Epidermal melanocyte (primary cell): ENCODE results near the gene PLA2G4E.
A peak's percentile ranks its signal among the peaks of the same experiment; 100 is the strongest.

ENCODE experiments used
- DNase-seq: peaks from one replicate; pipeline ENCODE4 v3.0.0; 2011; ENCODE audit warnings: low spot score; ENCODE audit not compliant: insufficient read length

The PLA2G4E gene

DNA sequence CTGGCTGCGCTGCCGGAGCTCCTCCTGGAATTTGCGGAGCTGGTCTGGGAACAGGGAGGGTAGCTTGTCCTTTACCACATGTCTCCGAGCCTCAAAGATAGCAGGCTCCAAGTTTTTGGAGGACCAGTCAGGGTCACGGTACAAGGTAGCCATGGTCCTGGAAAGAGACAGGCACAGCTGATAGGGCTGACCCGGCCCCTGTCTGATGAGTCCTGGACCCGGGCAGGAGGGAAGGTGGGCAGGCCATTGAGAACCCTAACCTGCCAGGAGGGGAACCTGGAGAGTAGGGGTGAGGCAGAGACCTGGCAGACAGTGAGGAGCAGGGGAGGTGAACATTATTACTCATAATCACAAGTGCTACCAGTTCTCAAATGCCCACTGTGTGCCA, 28.0 kb downstream of the PLA2G4E start:
- DNase-seq = no peak

DNA sequence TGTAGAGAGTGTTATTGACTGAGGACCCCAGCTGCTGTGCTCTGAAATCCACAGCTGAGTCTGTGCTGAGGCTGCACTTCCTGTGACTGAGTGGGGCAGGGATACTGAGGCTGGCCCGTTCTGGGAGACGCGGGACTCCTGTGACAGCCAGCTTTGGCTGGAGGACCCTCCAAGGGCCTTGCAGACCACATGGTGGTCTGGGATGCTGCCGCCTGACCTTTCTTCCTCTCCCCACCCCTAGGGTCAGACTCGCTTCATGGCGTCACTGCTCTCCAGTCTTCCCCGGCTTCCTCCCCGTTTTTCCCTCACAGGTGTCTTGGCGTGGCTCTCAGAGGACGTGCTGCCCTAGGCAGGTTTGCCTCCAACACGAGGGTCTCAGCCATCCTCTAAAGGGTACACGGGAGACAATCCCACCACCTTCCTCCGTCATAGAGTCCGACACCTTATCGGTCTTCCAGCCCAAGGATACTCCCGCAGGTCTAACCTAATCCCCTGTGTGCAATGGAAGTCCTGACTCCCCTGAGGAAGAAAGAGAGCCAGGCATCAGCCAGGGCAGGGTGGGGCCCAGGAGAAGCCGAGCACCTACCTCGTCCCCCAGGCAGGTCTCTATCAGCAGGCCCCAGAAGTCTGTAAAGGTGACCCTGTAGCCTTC, 28.6 kb downstream of the PLA2G4E start:
- DNase-seq = no peak

DNA sequence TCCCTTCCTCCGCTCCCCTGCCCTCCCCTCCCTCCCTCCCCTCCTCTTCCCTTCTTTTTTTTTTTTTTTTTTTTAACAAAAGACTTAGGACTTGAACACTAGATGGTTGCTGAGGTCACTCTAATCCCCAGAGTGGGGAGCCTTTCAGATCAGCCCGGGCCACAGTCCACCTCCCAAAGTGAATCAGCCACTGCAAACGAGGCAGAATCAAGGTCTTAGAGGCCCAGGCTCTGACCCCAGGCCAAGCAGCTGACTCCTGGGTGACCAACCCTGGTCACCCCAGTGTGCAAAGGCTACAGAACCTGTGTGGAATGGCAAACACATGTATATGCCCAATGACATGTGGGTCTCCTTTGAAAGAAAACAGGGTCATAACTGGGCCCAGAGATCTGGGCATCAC, 30.2 kb downstream of the PLA2G4E start:
- no peak for DNase-seq

DNA sequence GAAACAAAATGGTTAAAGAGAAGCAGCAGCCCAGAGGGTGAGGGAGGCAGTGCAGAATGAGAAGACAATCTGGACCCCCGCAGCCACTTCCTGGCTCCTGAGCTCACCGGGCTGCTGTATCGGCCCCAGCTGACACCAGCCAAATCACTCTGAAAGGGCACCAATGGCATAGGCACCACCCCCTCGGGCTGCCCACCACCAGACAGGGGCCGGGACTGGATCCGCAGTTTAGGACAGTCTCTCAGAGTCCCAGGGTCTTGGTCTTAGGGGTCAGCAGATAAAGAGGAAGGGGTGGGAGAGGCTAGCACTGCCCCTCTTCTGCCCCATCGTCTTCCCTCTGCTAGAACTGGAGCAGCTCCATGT, 30.6 kb downstream of the PLA2G4E start:
- DNase-seq = no peak

DNA sequence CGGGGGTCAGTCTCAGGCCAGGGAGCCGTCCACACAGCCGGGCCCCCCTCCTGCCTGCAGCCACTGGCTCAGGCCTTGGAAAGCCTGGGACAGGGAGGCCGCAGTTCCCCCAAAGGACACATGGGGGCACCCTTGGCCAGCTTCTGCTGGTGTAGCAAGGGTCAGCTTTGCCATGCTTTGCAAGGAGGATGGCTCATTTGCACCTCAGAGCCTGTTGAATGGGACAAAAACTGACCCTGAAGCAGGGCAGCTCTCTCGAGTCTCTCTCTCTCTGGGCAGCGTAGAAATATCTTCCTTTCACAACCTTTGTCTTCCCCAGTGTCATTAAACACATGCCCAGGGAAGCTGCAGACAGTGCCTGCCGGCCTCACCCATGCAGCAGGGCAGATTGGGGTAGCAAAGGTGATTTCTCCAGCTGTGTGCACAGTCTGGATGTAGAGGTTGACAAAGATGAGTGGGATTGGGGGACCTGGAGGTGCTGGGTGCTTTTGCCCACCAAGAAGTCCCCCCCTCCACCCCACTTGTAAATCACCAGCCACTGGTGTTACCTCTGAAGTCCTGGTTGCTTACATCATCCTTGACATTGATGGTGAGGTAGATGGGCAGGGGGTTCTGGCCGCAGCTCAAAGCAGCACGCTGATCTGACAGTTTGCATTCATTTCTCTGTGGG, 31.1 kb downstream of the PLA2G4E start:
- DNase-seq = peak; percentile 91

DNA sequence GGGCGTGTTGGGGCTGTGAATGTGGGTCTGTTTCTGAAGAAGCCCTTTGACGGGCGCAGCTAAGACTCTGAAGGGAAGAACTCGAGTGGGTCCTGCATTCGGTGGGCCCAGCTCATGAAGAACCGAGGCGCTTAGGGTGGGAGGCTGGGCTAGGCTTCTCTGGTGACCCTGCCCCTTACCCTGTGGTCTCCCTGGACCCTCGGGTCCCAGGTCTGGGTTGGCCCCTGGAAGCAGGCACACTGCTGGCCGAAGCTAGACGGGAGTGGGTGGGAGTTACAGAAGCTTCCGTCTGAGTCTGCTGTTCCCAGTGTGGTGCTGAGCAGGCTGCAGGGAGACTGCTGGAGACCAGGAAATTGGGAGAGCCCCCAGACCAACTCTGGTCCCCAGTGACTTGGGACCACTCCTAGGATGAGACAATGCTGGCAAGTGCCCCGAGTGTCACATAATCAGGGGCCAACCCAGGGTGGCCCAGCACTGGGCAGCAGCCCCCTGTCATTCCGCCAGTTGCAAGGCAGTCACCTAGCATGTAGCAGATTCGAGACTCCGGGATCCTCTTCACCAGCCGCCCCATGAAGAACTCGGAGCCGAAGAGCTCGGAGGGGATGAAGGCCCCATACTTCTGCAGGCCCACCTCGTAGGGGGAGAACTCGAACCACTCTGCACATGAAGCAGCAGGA, 31.8 kb downstream of the PLA2G4E start:
- DNase-seq = no peak

DNA sequence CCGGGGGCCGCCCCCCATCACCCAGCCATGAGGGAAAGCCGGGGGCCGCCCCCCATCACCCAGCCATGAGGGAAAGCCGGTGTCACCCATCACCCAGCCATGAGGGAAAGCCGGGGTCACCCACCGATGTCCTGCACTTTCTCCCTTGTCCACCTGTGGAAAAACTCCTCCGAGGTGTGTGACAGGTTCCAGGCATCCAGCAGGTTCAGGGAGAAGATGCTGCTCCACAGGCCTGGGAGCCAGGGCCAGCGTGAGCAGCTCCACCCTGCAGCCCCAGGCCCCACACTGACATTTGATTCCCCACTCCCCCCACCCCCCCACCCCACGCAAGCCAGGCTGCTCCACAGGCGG, 32.9 kb downstream of the PLA2G4E start:
- no peak for DNase-seq

DNA sequence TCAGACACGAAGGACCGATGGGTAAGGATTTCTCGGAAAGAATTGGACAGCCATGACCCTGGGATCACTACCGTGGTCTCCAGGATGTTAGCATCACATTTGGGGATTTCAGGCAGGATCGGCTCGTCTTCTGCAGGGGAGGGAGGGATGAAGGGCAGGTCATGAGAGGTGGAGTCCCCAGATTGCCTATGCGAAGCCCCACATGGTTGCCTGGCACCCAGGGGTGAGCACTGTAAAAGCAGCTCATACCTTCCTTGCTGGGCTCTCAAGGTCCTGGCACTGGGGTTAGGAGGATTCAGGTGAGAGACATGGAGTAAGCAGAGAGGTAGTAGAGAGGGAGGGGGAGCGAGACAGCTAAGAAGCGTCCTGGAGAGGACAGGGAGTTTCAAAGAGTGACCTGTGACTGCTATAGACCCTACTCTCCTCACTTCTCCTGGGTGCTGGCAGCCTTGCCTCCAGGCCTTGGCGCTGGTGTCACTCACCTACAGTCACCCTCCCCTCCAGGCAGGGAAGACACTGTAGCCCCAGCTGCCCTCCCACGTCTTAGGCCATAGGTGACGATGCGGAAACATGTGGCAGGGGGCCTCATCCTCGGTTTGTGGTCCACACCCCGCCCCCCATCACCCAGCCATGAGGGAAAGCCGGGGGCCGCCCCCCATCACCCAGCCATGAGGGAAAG, 33.5 kb downstream of the PLA2G4E start:
- DNase-seq = no peak

DNA sequence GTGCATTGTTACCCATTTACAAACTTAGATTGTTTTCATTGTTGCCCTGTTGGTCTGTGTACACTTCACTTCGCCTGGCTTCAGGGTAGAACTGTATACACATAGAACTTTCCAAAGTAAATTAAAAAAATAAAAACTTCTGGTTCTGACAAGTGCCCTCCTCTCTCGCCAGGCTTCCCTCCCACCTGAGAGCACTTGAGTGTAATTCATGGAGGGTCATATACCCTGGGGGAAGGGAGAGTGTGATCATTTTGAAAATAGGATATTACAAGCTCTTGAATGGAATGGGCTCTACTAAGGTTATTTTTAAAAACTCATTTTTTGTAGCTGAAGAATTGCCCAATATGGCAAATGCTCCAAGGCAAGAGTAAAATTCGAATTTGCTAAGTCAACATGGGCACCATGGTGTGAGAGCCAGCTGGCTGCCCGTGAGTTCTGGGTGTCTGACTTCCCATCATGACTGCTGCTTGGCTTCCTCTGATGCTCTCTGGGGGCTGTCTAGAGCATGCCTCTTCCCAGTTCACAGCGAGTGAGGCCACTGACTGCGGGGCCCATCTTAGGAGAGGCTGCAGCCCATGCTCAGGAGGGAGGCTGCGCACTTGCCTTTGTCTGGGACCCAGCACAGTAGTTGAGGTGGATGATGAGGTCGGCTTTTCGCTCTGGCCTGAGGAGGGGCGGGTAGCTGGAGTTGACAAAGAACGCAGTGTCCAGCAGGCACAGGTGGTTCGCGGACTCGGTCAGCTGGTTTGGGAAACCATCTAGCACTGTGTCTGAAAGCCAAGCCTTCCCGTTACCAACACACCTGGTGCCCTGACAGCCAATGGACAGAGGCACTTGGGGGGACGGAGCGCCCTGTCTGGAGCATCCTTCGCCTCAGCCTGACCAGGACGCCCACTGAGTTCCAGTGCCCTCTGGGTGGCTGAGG, 35.3 kb downstream of the PLA2G4E start:
- DNase-seq = no peak

DNA sequence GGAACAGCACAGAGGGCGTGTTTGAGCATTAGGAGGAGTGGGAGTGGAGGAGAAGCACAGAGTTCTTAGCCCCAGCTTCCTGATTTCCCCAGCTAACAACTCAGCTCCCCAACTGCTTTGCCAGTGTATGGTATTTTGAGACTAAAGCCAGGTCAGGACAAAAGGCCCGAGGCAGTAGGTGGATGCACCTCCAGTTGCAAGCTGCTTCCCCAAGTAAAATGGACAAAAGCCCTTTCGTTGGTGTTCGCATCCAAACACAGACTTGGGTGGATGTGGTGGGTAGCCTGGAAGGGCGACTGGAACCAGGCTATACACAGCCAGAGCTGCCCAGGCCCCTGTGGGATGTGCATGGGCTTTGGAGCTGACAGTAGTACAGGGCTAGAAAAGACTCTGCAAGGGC, 36.2 kb downstream of the PLA2G4E start:
- DNase-seq = no peak

DNA sequence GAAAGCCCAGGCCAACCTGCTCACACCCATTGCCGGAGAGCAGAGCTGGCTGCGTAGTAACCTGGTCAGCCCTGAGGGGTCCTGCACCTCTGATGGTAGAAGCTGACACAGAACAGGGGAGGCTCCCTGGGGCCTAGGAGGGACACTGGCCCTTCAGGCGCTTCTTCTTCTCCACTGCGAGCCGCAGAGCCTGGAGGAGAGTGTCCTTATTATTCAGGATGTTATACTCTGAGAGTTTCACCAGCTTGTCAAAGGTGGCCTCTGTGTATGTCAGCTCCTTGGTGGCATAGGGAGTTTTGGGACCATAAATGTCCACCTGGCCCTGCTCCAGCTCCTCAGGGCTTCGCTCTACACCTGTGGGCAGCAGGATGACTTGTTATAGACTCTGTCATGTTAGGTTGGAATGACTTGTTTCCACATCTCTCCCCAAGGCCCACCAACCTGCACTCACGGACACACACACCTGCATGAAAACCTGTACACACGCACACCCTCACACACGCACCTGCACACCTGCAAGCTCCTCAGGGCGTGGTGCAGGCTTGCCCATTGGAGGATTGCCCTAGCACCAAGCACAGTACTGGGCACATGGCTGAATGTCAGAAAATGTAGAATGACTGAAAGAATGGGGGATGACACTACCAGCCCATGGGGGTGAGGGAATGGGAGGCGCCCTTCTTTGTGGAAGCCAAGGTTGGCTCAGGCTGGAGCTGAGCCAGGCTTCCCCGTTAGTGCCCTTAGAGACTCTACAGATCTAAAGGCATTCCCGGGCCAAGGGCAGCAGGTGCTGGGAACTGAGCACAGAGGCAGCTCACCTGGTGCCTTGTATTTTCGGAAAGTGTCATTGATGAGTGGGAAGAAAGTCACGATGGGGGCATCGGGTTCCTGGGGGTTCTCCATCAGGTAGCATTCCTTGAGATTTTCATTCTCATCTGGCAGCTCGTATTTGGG, 36.9 kb downstream of the PLA2G4E start:
- no peak for DNase-seq

DNA sequence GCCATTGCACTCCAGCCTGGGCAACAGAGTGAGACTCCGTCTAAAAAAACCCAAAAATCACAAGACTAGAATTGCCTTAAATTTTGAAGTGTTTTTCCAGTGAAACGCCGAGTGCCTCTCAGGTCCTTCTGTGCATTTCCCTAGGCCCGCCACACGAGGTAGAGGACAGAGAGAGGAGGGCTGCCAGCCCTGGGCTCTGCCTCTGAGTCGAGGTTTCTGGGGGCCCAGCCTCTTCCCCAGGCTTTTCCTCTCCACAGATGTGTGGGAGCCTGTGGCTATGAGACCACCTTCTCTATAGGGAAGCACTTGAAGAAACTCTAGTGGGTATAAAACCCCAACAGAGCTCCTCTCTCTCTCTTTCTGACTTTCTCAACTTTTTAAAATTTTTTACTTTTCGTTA, 37.6 kb downstream of the PLA2G4E start:
- DNase-seq = no peak

DNA sequence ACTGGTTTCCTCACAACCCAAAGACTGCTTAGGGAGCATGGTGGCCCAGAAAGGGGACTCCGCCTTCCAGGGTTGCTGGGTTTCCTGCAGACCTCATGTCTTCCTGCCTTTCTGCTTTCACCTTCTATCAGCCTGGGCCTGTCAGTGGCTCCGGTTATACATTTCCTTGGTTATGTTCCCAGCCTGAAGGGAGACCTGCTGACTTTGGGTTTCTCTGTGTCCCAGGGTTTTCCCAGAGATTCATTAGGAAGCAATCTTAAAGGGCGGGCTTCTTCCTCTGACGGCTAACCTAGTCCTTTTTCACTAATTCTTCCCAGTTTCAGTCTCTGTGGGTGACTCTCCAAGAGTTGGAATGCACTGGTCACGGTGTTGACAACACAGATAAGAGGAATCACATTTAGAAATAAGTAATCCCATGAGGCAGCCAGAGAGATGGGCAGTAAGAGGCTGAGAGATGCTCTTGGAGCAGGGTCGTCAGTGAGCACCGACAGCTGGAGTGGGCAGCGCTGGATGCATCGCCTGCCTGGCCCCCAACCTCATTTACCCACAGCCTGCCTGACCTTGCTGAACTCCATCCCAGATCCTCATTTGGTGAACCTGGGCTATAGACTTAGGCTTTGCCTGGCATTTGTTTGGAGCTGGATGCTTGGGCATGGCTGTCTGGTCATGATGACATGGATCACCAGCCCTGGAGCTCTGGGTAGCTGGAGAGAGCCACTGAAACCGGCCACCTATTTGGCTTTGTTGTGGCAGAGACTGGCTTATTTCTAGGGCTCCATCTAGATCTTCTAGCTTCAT, 38.5 kb downstream of the PLA2G4E start:
- DNase-seq = no peak

DNA sequence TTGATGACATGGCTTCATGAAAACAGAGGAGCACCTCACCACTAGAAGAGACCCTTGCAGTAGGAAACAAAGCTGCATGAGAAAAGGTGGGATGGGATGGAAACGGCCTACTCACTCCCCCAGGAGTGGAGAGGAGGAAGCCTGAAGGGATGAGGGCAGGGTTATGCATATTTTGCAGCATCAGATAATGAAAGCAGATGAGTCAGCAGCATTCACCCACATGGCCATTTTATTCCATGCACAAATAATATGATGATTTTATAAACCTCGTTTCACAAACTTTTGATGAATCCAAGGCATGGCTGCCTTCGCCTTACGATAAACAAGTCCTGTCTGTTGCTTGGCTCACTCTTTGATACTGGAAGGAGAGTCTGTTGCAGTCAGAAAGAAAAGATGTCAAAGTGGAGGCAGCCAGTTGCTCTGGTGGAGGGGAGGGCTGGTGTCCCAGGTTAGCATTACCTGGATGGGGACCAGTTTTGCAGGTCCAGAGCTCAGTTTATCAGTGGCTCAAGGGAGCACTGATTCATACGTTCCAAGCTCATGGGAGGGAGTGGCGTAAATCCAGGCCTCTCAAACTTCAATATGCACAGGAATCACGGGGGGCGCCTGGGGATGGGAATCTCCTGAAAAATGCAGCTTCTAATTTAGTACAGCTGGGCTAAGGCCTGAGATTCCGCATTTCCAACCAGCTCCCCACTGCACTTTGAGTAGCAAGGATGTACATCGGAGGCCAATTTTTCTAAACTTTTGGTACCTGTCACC, 39.3 kb downstream of the PLA2G4E start:
- DNase-seq = no peak

DNA sequence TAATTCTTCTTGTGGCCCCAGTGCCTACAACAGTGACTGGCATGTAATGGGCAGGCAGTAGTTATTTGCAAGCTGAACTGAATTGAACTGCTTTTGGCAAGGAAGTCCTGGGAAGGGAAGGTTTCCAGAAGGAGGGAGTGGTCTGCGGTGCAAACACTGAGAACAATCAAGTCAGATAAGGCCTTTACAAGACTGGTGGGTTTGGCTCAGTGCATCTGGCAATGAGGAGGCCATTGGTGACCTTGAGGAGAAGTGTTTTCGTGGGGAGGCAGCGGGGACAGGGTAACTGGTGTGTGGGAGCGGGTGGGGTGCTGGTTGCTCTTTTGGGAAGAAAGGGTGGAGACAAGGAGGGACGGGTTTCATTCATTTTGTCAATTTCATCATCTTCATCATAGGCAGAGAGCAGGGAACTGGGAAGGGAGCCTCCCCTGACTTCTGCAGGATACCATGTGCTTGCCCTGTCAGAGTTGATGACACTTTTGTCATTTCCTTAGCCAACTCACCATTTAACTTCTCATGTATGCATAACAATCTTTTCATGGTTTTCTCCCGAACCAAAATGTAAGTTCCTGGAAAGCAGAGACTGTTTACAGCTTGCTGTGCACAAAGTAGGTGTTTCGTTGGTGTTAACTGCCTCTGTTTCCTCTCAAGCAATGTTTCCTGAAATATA, 40.1 kb downstream of the PLA2G4E start:
- no peak for DNase-seq

DNA sequence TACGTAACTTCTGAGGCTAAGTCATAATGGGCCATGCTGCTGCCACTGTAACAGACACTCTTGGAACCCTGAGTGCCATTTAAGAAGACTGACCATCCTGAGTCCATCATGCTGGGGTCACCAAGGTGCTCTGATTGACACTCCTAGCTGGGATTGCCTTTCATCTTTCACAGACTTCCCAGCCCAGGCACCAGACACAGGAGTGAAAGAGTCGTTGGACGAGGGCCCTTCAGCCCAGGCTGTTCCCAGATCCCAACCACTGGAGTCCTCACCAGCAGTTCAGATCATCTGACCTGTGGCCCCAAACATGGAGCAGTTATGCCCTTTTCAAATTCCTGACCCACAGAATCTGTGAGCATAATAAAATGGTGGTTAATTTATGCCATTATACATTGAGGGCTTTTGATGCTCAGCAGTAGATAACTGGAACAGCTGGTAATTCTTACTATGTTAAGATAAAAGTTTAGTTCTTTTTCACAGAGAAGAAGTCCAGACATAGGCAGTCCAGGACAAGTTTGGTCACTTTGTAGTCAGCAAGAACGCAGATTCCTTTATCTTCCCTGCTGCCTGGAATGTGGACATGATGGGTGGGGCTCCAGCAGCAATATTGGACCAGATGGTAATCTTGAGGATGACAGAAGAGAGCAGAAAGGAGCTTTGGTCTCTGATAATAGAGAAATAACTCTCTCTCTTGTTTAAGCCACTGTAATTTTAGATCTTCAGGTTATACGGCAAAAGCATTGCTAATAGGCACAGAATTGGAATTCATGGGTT, 41.2 kb downstream of the PLA2G4E start:
- DNase-seq = no peak

DNA sequence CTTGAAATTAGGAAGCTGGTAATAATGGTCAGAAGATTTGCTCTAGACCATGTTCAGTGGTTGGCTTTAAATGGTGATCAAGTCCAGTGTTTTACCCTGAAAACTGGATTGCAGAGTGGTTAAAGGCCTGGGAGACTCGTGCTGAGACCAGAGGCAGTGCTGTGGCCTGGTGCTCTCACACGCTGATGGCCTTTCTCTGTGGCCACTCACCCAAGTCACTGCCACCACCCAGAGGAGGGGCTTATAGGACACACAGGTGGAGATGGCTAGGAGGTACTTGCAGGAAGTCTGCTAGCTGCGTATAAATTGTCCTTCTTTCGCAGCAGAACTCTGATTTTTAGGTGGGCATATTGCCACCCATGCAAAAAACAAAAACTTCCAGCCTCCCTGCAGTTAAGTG, 42.3 kb downstream of the PLA2G4E start:
- DNase-seq = no peak
